MM.1S (cell line): ENCODE measurements around the gene STEAP2.

Experiments used
- EZH2 ChIP-seq: fragments of 300-600 bp; sonication (generic); optimal IDR thresholded peaks from 2 replicates; pipeline ENCODE3; 2017; ENCODE audit warnings: low read depth, mild to moderate bottlenecking, antibody characterized with exemption, low read length, mixed read lengths
- EZH2phosphoT487 ChIP-seq: fragments of 300-600 bp; sonication (generic); IDR thresholded peaks from 2 replicates; pipeline ENCODE4 v1.6.1; 2018; ENCODE audit warnings: antibody characterized with exemption, low read length
- TF ChIP-seq, protein P1 (sequence below): fragments of 300-600 bp; sonication (generic); IDR thresholded peaks from 2 replicates; pipeline ENCODE4 v1.5.1; 2016; ENCODE audit warnings: antibody characterized with exemption, low read length, mixed read lengths

DNA sequence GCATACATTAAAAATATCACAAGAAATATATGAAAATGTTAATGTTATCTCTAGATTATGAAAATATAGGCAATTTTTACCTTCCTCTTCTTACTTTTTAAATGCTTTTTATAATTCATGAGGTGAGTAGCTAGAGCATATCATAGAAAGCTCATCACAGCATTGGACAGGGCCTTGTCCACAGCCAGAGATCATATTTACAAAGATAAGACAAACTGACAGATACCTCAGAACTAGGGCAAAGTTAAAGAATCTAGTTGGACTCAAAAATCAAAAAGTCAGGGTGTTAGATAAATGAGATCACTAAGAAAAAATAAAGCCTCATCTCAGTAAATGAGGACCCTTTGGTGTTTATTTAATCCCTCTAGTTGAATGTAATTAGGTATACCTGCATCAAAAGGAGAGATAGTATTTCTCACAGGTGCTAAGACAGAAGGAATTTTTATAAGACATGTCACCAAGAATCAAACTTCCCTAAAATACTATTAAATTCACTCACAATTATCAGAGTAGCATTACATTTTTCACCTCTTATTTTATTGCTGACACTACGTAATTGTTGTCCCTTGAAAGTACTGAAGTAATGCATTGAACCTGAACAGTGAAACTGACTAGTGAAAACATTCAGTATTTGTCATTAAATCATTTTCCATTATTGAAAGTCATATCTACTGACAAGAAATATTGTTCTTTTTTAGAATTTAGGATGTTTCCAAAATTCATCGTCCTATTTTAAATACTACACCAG lies 59.1 kb downstream of the STEAP2 start:
- no peak for TF ChIP-seq EZH2
- TF ChIP-seq, protein P1, sequence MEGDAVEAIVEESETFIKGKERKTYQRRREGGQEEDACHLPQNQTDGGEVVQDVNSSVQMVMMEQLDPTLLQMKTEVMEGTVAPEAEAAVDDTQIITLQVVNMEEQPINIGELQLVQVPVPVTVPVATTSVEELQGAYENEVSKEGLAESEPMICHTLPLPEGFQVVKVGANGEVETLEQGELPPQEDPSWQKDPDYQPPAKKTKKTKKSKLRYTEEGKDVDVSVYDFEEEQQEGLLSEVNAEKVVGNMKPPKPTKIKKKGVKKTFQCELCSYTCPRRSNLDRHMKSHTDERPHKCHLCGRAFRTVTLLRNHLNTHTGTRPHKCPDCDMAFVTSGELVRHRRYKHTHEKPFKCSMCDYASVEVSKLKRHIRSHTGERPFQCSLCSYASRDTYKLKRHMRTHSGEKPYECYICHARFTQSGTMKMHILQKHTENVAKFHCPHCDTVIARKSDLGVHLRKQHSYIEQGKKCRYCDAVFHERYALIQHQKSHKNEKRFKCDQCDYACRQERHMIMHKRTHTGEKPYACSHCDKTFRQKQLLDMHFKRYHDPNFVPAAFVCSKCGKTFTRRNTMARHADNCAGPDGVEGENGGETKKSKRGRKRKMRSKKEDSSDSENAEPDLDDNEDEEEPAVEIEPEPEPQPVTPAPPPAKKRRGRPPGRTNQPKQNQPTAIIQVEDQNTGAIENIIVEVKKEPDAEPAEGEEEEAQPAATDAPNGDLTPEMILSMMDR = no peak
- TF ChIP-seq EZH2phosphoT487 = no peak
